Endothelial cell of umbilical vein (primary cell): ENCODE results near the gene GDF11.

Experiments
- CTCF ChIP-seq, 2 donors: IDR thresholded peaks; 1 replicate in 1 of 2; 2 replicates in 1 of 2; pipeline ENCODE4 v1.5.1; 2011; ENCODE audit warnings: low read length in 2 of 2, mild to moderate bottlenecking in 2 of 2, moderate library complexity in 2 of 2, control low read depth in 1 of 2, inconsistent platforms in 1 of 2, low read depth in 1 of 2; ENCODE audit not compliant: insufficient read depth in 1 of 2; ENCODE audit errors: extremely low read depth in 1 of 2
- EZH2 ChIP-seq: IDR thresholded peaks from 2 replicates; pipeline ENCODE4 v1.6.1; 2012; ENCODE audit warnings: borderline replicate concordance, low read depth, mild to moderate bottlenecking, moderate library complexity, low read length, inconsistent platforms; ENCODE audit not compliant: severe bottlenecking
- FOS ChIP-seq: IDR thresholded peaks from 2 replicates; pipeline ENCODE4 v1.6.1; 2011; ENCODE audit warnings: mild to moderate bottlenecking, low read length, moderate library complexity, borderline replicate concordance; ENCODE audit not compliant: insufficient read depth
- GATA2 ChIP-seq: IDR thresholded peaks from 2 replicates; pipeline ENCODE4 v1.7.0; 2011; ENCODE audit warnings: low read depth, mild to moderate bottlenecking, moderate library complexity, mixed read lengths, low read length; ENCODE audit not compliant: insufficient read length, insufficient read depth
- JUN ChIP-seq: IDR thresholded peaks from 2 replicates; pipeline ENCODE4 v1.6.1; 2011; ENCODE audit warnings: borderline replicate concordance, low read depth; ENCODE audit not compliant: insufficient read length, insufficient read depth
- MAX ChIP-seq: IDR thresholded peaks from 2 replicates; pipeline ENCODE4 v1.6.1; 2011; ENCODE audit not compliant: insufficient read depth, insufficient read length
- MYC ChIP-seq: IDR thresholded peaks from one replicate; pipeline ENCODE4 v1.6.1; 2011; ENCODE audit warnings: mild to moderate bottlenecking, low read depth, low read length
- POLR2A ChIP-seq: IDR thresholded peaks from 2 replicates; pipeline ENCODE4 v1.6.1; 2012; ENCODE audit warnings: low read depth, mild to moderate bottlenecking, control low read depth, low read length
- POLR2AphosphoS5 ChIP-seq: IDR thresholded peaks from 2 replicates; pipeline ENCODE4 v1.6.1; 2012; ENCODE audit warnings: low read depth, mild to moderate bottlenecking, control low read depth, low read length, moderate library complexity; ENCODE audit not compliant: insufficient read depth

GRCh38 chr12:55698965-55699364 is 44.0 kb upstream of the GDF11 start:
- TF ChIP-seq CTCF (IDR thresholded peaks at IDR 0.05; ENCODE audit: extremely low read depth in 1 of 2, insufficient read depth in 1 of 2, low read depth in 1 of 2, low read length in 2 of 2) (no peak), GATA2 (no peak), POLR2AphosphoS5 (no peak), POLR2A (no peak), EZH2 (no peak), MYC (no peak), MAX (no peak), JUN (no peak), FOS (no peak)
